Naive B cell (primary cell): ENCODE measurements around the gene FADD. TPM values are rescaled to one million over a fixed set of nuclear protein-coding genes. Genes with fewer than 3 reads are reported as not detected.

Experiments used
- ATAC-seq, 2 donors: fragments of 150-1000 bp; cut with Tn5 transposase; 2 replicates each; pipeline ENCODE4 v1.10.0; 2021; ENCODE audit warnings: low read depth in 2 of 2, mild to moderate bottlenecking in 2 of 2, moderate library complexity in 2 of 2
- DNase-seq: peaks from one replicate; pipeline ENCODE4 v3.0.0; 2022
- H3K27ac Mint-ChIP-seq, 6 donors: one replicate each; pipeline ENCODE4 v1.8.0; 2020 to 2022; ENCODE audit warnings: mild to moderate bottlenecking in 6 of 6, mixed read lengths in 6 of 6, moderate library complexity in 5 of 6, inconsistent platforms in 2 of 6
- H3K27me3 Mint-ChIP-seq, 3 donors: one replicate each; pipeline ENCODE4 v1.8.0; 2021 to 2022; ENCODE audit warnings: mixed read lengths in 3 of 3, mild to moderate bottlenecking in 1 of 3
- H3K36me3 Mint-ChIP-seq, 2 donors: one replicate each; pipeline ENCODE4 v1.8.0; 2020 to 2022; ENCODE audit warnings: mixed read lengths in 2 of 2, inconsistent platforms in 1 of 2, mild to moderate bottlenecking in 1 of 2
- H3K4me1 Mint-ChIP-seq, 3 donors: one replicate each; pipeline ENCODE4 v1.8.0; 2020 to 2022; ENCODE audit warnings: mixed read lengths in 3 of 3, inconsistent platforms in 1 of 3, mild to moderate bottlenecking in 1 of 3, moderate library complexity in 1 of 3
- H3K4me3 Mint-ChIP-seq, 8 donors: one replicate each; pipeline ENCODE4 v1.8.0; 2020 to 2022; ENCODE audit warnings: mild to moderate bottlenecking in 8 of 8, mixed read lengths in 8 of 8, moderate library complexity in 8 of 8, inconsistent platforms in 2 of 8
- H3K9me3 Mint-ChIP-seq, 7 donors: one replicate each; pipeline ENCODE4 v1.8.0; 2020 to 2022; ENCODE audit warnings: mixed read lengths in 7 of 7, mild to moderate bottlenecking in 5 of 7, inconsistent platforms in 2 of 7, moderate library complexity in 1 of 7
- polyA plus RNA-seq, 6 donors: library from polyadenylated mRNA; unstranded; fragments of 300-500 nt; fragmentation: Illumina TruSeq; gene quantifications; one replicate each; pipeline ENCODE4 v1.2.3, GENCODE V29; 2021; ENCODE audit warnings: low read depth in 6 of 6

Gene FADD
- polyA plus RNA-seq, 6 donors from 2014 or later, result 7.4 to 15.6 (median 10.2) TPM

GRCh38 chr11:70255477-70256116 is 52.5 kb downstream of the FADD start:
- no peak for ATAC-seq
- Mint-ChIP-seq H3K9me3 (no peaks in the 10 kb centered on the region), H3K27ac (peak overlapping the region in 2 of 6 donors; percentile 3 to 62), H3K4me1 (peaks cover 0 to 11% (median 7%) of the 10 kb centered on the region in 3 donors), H3K36me3 (no peaks in the 10 kb centered on the region), H3K27me3 (peaks cover 3 to 28% (median 17%) of the 10 kb centered on the region in 3 donors), H3K4me3 (peak overlapping the region in 1 of 8 donors; percentile 38)
- DNase-seq, result no peak

Other genes with a start within 250 kb of the FADD start
- not detected for gene ANO1, start 125.0 kb upstream of the FADD start, polyA plus RNA-seq
- 10 to 100 TPM in 3 of 6 donors, 1 to 10 TPM in 3; 5.9 to 16.1 (median 11.6) TPM for gene PPFIA1, start 67.4 kb downstream of the FADD start, polyA plus RNA-seq
- 1 to 10 TPM in 2 of 6 donors, under 1 TPM in 2, not detected in 2; 0.13 to 1.1 (median 0.81) TPM for gene CTTN, start 195.2 kb downstream of the FADD start, polyA plus RNA-seq